Measurements from ENCODE around the gene NYAP2. TPM values are rescaled to one million over a fixed set of nuclear protein-coding genes. Genes with fewer than 3 reads are reported as not detected.

NYAP2 gene
- total RNA-seq, 1 donor from 2014 or later = 0.14 TPM

- Histone ChIP-seq H4K20me1 (ENCODE audit: insufficient read depth, low read length) (no peaks in the 10 kb centered on the region), H2AFZ (ENCODE audit: low read depth, low read length) (no peak overlapping the region), H3K9ac (ENCODE audit: low read length) (no peak overlapping the region), H3K79me2 (ENCODE audit: insufficient read depth, low read length) (no peaks in the 10 kb centered on the region), H3K4me3 (ENCODE audit: insufficient read depth, low read depth, low read length) (no peak overlapping the region), H3K9me3 (ENCODE audit: insufficient read depth, low read depth, low read length) (no peaks in the 10 kb centered on the region), H3K36me3 (ENCODE audit: insufficient read depth, low read length) (no peaks in the 10 kb centered on the region), H3K4me2 (ENCODE audit: low read length) (no peak overlapping the region), H3K4me1 (ENCODE audit: insufficient read depth, low read length) (no peaks in the 10 kb centered on the region), H3K27ac (ENCODE audit: low read depth, low read length) (no peak overlapping the region), H3K27me3 (ENCODE audit: insufficient read depth, low read length) (no peaks in the 10 kb centered on the region)
- H3K27ac Mint-ChIP-seq (ENCODE audit: unreplicated experiment) = no peak overlapping the region
- no peak overlapping the region for H3K4me3 Mint-ChIP-seq (ENCODE audit: unreplicated experiment)
- H3K9me3 Mint-ChIP-seq (ENCODE audit: unreplicated experiment) = no peaks in the 10 kb centered on the region
- TF ChIP-seq CTCF (IDR thresholded peaks at IDR 0.05; ENCODE audit: insufficient read depth, low read depth, low read length) (peak; percentile 45), EZH2 (IDR thresholded peaks at IDR 0.05; ENCODE audit: insufficient read depth, low read length) (no peak)
- FAIRE-seq (no peak), DNase-seq (ENCODE audit: low read depth) (peak; percentile 35)
- no peaks in the 10 kb centered on the region for H3K36me3 Mint-ChIP-seq (ENCODE audit: low read depth, unreplicated experiment)
- H3K27me3 Mint-ChIP-seq (ENCODE audit: low read depth, unreplicated experiment) = no peaks in the 10 kb centered on the region
- H3K4me1 Mint-ChIP-seq (ENCODE audit: low read depth, unreplicated experiment) = peaks cover 7% of the 10 kb centered on the region
Observed at GRCh38 chr2:225670111-225670974, 270.8 kb downstream of the NYAP2 start.

DNA sequence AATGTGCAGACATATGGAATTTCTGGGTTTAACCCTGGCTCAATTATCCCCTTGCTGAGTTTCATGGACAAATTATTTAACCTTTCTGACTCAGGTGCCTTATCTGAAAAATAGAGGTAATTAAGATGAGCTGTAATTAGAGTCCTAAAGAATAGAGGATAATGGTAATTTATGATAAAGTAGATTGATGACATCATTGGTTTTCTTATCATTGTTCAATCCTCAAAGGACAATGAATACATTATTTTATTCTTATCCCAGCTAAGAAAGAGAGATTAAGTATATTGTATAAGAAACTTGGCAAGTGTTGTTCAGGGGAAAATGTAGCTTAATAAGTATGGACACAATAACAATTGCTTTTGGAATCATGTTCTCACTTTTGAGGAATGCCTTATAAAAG lies 279.3 kb downstream of the NYAP2 start:
- Mint-ChIP-seq H3K4me1 (ENCODE audit: low read depth, unreplicated experiment) (peaks cover 7% of the 10 kb centered on the region), H3K27me3 (ENCODE audit: low read depth, unreplicated experiment) (no peaks in the 10 kb centered on the region), H3K36me3 (ENCODE audit: low read depth, unreplicated experiment) (no peaks in the 10 kb centered on the region), H3K4me3 (ENCODE audit: unreplicated experiment) (no peak overlapping the region), H3K9me3 (ENCODE audit: unreplicated experiment) (peaks cover 2% of the 10 kb centered on the region), H3K27ac (ENCODE audit: unreplicated experiment) (no peak overlapping the region)
- H3K9me3 ChIP-seq (ENCODE audit: insufficient read depth, low read depth, low read length) = no peaks in the 10 kb centered on the region
- H3K27me3 ChIP-seq (ENCODE audit: insufficient read depth, low read length) = no peaks in the 10 kb centered on the region
- H3K79me2 ChIP-seq (ENCODE audit: insufficient read depth, low read length) = no peaks in the 10 kb centered on the region
- no peak overlapping the region for H3K4me2 ChIP-seq (ENCODE audit: low read length)
- H3K4me3 ChIP-seq (ENCODE audit: insufficient read depth, low read depth, low read length) = no peak overlapping the region
- no peaks in the 10 kb centered on the region for H3K4me1 ChIP-seq (ENCODE audit: insufficient read depth, low read length)
- no peak overlapping the region for H3K9ac ChIP-seq (ENCODE audit: low read length)
- no peaks in the 10 kb centered on the region for H3K36me3 ChIP-seq (ENCODE audit: insufficient read depth, low read length)
- no peak for FAIRE-seq
- TF ChIP-seq EZH2 (IDR thresholded peaks at IDR 0.05; ENCODE audit: insufficient read depth, low read length) (no peak), CTCF (IDR thresholded peaks at IDR 0.05; ENCODE audit: insufficient read depth, low read depth, low read length) (no peak)
- no peak for DNase-seq (ENCODE audit: low read depth)
- no peak overlapping the region for H2AFZ ChIP-seq (ENCODE audit: low read depth, low read length)
- no peak overlapping the region for H3K27ac ChIP-seq (ENCODE audit: low read depth, low read length)
- no peaks in the 10 kb centered on the region for H4K20me1 ChIP-seq (ENCODE audit: insufficient read depth, low read length)

GRCh38 chr2:225683258-225683657 lies 283.7 kb downstream of the NYAP2 start:
- FAIRE-seq (no peak), DNase-seq (ENCODE audit: low read depth) (no peak)
- Histone ChIP-seq H3K9me3 (ENCODE audit: insufficient read depth, low read depth, low read length) (no peaks in the 10 kb centered on the region), H3K4me2 (ENCODE audit: low read length) (no peak overlapping the region), H3K36me3 (ENCODE audit: insufficient read depth, low read length) (no peaks in the 10 kb centered on the region), H3K4me3 (ENCODE audit: insufficient read depth, low read depth, low read length) (no peak overlapping the region), H3K27ac (ENCODE audit: low read depth, low read length) (no peak overlapping the region), H3K79me2 (ENCODE audit: insufficient read depth, low read length) (no peaks in the 10 kb centered on the region), H3K27me3 (ENCODE audit: insufficient read depth, low read length) (no peaks in the 10 kb centered on the region), H2AFZ (ENCODE audit: low read depth, low read length) (no peak overlapping the region), H3K4me1 (ENCODE audit: insufficient read depth, low read length) (no peaks in the 10 kb centered on the region), H3K9ac (ENCODE audit: low read length) (no peak overlapping the region), H4K20me1 (ENCODE audit: insufficient read depth, low read length) (no peaks in the 10 kb centered on the region)
- no peak for TF ChIP-seq EZH2 (IDR thresholded peaks at IDR 0.05; ENCODE audit: insufficient read depth, low read length)
- no peaks in the 10 kb centered on the region for H3K27me3 Mint-ChIP-seq (ENCODE audit: low read depth, unreplicated experiment)
- H3K9me3 Mint-ChIP-seq (ENCODE audit: unreplicated experiment) = no peaks in the 10 kb centered on the region
- no peak overlapping the region for H3K4me3 Mint-ChIP-seq (ENCODE audit: unreplicated experiment)
- H3K4me1 Mint-ChIP-seq (ENCODE audit: low read depth, unreplicated experiment) = no peaks in the 10 kb centered on the region
- H3K27ac Mint-ChIP-seq (ENCODE audit: unreplicated experiment) = no peak overlapping the region
- H3K36me3 Mint-ChIP-seq (ENCODE audit: low read depth, unreplicated experiment) = no peaks in the 10 kb centered on the region
